NCI-H1092 treated with DMSO at 0.1 percent for 48 hours (cell line): Measurements from ENCODE around the gene SLC6A8.
"Not testable (repeated sequence)": the region's sequence is repeated elsewhere in the genome, so short reads cannot be mapped to it uniquely, and the experiment has no call there.

Experiments
- DNase-seq: peaks from one replicate; lab custom pipeline; 2025; lab: John Stamatoyannopoulos, UW

The SLC6A8 gene

DNA sequence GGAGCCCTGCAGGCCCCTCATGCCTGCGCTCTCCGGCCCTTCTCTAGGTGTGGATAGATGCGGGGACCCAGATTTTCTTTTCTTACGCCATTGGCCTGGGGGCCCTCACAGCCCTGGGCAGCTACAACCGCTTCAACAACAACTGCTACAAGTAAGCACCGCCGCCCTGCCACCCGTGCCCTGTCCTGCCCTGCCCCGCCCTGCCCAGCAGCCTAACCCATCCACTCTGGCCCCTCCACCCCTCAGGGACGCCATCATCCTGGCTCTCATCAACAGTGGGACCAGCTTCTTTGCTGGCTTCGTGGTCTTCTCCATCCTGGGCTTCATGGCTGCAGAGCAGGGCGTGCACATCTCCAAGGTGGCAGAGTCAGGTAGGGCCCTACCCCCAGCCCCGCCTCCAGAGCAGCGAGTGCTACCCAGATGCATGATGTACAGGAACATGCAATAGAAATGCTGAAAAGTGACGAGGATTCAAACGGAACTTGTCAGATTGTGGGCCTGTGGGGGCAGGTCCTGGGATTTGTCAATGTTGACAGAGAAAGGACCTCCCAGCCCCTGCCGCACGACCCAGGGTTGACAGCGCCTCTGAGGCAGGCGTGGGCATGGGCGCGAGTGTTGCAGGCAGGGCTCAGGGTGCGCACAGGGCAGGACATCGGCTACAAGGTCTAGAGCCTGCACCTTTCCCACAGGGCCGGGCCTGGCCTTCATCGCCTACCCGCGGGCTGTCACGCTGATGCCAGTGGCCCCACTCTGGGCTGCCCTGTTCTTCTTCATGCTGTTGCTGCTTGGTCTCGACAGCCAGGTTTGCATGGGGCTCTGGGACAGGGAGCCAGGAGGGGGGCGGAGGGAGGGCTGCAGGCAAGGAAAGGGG lies 5.7 kb downstream of the SLC6A8 start:
- DNase-seq, result no peak

DNA sequence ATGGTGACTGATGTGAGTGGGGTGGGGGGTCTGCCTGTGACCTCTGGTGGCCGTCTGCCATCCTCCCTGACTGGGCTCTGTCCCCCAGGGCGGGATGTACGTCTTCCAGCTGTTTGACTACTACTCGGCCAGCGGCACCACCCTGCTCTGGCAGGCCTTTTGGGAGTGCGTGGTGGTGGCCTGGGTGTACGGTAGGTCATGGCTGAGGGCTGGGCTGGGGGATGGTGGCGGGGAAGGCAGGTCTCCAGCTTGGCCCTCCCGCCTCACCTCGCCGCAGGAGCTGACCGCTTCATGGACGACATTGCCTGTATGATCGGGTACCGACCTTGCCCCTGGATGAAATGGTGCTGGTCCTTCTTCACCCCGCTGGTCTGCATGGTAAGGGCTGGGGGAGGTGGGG lies 6.5 kb downstream of the SLC6A8 start:
- not testable (repeated sequence) for DNase-seq

DNA sequence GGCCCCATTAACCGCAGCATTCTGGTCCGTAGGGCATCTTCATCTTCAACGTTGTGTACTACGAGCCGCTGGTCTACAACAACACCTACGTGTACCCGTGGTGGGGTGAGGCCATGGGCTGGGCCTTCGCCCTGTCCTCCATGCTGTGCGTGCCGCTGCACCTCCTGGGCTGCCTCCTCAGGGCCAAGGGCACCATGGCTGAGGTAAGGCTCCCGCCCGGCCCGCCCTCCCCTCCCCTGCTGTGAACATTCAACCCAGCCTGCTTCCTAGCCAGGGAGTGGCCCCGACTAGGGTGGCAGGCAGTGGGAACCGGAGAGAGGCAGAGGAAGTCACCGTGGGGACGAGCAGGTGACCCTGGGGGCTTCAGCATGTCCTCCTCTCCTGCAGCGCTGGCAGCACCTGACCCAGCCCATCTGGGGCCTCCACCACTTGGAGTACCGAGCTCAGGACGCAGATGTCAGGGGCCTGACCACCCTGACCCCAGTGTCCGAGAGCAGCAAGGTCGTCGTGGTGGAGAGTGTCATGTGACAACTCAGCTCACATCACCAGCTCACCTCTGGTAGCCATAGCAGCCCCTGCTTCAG lies 7.1 kb downstream of the SLC6A8 start:
- no peak for DNase-seq

DNA sequence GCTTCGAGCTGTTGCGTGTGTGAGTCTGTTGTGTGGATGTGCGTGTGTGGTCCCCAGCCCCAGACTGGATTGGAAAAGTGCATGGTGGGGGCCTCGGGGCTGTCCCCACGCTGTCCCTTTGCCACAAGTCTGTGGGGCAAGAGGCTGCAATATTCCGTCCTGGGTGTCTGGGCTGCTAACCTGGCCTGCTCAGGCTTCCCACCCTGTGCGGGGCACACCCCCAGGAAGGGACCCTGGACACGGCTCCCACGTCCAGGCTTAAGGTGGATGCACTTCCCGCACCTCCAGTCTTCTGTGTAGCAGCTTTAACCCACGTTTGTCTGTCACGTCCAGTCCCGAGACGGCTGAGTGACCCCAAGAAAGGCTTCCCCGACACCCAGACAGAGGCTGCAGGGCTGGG lies 8.4 kb downstream of the SLC6A8 start:
- no peak for DNase-seq

DNA sequence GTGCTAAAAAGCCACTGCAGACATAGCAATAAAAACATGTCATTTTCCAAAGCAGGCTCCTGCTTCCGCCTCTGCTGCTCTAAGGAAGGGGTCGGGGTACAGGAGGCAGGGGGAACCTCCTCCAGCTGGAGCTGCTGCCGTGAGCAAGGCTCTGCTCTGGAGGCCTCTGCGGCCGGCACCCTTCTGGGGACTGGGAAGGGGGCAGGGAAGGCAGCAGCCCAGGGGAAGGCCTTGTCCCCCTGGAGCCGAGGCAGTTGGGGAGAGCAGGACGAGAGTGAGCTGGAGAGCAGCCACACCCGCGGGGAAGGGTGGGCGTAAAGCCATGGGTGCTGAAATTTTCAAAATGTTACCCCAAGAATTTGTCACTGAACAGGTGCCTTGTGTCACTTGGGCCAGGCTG lies 8.8 kb downstream of the SLC6A8 start:
- not testable (repeated sequence) for DNase-seq

DNA sequence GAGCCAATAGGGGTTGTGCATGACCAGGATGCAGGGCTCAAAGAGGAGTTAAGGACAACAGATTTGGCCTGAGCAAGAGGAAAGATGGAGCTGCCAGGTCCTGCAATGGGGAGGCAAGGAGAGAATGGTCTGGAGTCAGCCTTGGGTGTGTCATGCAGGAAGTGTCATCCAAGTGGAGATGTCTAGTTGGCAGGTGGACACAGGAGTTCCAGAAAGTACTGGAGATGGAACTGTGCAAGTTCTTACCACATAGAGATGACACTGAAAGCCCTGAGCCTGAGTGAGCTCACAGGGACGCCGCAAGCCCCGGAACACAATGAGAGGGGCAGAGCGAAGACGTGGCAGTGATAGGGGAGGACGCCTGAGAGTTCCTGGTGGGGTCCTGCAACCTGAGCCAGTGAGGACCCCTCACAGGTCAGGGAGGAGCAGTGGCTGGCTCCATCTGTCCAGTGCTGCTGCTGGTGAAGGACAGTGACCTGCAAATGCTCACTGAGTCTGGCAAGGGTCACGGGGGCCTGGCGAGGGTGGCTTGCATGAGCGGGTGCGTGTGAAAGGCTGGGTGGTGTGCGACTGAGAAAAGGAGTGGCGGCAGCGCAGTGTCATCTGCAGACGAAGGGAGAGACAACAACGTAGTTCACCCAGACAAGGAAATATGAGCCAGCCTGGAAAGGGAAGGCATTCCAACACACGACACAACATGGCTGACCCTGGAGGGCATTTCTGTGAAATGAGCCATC lies 9.4 kb downstream of the SLC6A8 start:
- not testable (repeated sequence) for DNase-seq

DNA sequence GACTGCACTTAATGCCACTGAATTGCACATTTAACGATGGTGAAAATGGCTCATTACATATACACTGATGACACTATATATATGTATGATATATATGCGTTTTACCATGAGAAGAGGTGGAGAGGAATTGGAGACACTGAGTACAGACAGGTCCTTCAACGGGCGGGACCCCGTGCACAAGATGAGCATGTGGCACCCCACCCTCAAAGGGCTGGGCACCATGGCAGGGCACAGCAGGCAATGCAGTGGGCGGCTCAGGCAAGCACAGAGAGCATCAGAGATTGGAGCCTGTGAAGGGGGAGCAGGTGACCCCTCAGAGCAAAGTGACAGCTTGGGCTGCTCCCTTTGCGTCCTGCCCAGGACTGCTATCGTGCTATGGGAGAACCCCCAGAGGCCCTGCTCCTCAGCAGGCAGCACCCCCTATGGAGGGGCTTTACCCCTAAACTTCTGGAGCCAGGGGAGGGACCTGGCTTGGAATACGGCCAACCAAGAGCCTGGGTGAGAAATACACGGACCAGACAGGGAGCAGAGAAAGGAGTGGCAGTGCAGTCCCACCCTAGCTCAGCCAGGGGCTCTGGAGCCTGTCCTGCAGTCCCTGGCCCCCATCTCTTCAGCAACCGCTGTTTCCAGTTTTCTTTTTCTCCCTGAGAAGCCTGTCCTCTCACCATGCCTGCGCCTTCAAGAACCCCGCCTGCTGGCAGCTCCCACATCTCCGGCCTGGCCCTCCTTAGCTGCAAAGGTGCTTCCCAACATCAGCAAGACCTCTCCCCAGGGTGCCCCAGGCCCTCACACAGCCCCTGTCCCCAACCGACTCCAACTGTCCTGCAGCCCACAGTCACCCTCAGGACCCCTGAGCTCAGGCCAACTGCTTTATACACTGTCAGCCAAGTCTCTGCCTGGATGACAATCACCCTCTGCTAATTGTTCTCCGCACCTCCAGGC lies 10.5 kb downstream of the SLC6A8 start:
- DNase-seq, result no peak

DNA sequence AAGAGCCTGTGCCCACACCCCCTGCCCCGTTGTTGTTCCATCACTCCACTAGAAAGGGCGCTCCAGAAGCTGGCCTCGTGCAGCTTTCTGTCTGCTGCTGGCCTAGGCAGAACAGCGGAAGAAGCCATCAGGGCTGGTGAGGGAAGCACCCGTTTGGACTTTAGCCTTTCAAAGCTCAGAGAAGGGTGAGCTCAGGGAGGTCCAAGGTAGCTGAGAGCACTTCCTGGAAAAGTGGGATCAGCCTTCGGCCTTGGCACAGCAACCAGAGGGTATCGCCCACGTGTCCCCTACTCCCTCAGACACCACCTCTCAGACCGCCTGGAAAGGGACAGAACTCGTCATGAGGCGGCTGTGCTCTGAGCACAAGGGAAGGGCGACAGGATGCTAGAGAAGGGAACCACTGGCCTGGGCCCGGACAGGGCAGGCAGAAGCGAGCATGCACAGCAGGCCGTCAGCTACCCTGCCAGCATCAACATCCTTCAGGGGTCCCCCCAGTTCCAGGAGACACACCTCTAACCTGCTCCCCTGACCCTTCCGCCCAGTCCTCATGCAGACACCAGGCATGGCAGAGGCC lies 11.6 kb downstream of the SLC6A8 start:
- DNase-seq, result not testable (repeated sequence)

DNA sequence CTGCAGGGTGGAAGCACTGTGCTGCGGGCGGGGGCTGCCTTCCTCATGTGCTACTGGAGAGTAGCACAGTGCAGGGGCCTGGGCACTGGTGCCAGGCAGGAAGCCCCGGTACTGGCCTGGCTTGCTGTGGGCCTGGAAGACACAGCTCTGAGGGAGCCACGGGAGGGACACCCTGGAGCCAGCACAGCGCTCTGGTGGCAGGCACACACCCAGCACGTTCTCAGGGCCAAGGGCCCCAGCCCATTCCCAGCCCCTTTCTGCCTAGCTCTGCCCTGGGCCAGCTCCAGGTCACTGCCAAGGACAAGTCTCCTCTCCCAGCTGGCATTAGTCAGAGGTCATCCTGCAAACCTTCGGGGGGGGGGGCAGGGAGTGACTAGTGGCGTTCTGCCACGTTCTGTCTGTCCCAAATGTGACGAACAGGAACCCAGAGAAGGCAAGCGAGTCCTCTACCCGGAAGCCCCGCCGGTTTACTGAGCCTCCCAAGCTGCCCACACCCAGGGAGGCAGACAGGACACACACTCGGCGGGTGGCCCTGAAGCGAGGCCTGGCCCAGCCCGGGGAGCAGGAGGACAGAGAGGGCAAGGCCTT lies 12.2 kb downstream of the SLC6A8 start:
- not testable (repeated sequence) for DNase-seq

DNA sequence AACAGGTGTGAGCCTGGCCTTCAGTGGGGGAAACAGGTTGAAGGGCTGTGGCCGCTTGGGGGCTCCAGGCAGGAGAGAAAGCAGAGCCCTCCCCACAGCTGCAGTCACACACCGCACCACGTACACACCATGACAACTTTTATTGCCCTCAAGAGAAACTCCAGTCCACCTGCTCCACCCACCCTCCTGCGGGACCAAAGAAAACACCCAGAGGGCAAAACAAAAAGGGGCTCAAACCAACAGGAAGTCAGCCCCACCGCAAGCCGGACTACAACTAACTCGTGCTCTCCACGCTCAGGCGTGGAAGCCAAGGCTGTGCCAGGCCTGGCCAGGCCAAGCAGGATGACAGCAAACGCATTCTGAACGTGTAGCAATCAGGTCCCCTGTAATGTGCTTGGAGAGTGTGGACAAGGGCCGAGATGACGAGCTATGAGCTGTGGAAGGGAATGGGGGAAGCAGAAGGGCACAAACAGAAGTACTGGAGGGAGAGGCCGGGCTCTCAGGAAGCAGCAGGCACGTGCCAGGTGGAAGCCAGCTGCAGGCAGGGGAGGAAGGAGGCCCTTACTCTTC lies 12.7 kb downstream of the SLC6A8 start:
- DNase-seq, result no peak

DNA sequence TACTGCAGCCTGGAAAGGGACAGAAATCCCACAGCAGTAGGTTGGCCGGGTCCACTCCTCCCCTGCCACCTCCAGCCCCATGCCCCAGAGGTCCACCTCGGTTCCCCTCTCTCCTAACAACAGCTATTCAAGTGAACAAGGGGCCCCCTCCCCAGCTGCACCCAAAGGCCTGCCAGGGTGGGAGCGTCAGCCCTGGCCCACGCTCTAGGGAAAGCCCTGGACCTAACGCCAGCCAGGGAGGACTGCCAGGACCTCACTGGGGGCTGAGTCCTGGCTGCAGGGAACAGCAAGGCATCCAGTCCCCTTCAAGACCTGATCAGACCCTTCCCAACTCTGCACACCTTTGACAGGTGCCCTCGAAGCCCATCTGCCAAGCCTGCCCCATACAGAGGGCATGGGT lies 13.2 kb downstream of the SLC6A8 start:
- no peak for DNase-seq

DNA sequence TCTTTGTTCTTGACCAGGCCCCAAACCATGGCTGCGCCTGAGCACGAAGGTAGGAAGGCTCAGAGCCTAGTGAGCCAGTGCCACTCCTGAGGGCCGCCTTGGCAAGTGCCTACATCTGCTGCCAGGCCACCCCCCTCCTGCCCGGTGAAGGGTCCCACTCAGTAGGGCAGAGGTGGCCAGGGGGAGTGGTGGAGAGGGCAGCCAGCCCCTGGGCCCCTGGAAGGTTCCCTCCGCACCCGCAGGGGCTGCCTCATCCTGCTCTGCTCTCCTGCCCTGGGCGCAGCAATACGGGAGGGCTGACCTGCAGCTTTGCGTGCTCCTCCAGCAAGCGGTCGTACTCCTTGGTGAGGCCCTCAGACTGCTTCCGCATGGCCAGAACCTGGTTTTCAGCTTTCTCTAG lies 14.0 kb downstream of the SLC6A8 start:
- DNase-seq, result no peak

DNA sequence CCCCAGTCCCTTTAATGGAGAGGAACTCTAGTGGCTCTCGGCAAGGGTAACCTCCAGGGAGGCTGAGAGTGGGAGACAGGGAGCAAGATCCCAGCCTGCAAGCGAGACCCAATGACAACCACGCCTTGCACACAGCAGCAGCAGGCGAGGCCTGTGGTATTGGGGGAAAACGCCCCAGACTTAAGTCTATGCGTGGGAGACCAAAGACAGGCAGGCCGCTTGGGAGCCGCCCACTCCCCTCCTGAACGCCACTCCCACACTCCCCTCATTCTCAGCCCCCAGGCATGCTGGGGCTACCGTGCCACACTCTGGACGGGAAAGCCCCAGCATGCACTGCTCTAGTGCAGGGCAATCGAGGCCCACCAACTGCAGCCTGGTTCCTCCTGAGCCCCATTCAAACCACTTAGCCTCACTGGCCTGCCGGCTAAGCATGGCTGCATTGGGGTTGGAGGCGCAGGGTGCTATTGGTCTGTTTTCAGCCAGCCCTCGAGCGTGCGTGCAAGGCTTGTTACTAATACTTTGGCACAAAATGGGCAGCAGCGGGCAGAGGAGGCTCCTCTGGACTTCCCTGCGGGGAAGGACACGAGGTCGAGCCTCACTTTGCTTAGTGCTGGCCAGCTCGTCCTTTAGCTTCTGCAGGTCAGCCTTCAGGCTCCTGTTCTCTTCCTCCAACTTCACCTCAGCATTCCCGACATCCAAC lies 14.8 kb downstream of the SLC6A8 start:
- DNase-seq, result no peak

DNA sequence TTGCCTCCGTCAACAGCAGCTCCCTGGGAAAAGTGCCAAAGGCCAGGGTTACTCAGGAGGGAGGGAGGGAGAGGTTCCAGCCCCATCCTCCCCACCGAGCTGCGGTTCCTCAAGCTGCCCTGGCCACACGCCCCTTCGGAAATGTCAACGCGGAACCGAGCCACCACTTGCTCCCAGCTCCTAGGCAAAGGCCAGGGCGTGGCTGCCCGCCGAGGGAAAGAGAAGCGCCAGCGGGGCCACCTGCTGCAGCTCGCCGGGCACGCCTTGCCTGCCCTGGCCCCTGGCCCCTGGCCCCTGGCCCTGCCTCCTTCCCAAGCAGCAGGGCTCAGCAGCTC lies 15.3 kb downstream of the SLC6A8 start:
- no peak for DNase-seq

DNA sequence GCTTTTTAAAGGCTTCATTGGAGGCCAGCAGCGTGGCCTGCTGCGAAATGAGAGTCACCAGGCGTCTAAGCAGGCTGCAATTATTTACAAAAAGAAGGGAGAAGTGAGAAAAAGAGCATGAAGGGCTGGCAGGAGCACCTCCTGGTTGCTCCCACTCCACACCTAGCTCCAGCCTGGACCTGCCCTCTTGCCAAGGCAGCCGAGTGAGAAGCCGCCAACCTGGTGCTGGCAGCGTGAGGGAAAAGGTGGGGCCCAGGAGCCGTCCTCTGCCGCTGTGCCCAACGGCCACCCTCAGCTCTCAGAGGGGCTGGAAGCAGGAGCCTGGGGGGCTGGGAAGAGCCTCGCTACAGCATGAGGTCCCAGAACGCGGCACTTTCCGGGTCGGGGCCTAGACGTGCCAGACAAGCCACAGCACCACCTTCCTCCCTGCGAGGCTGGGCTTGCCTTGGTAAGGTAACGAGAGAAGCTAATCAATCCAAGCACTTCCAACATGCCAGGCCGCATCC lies 16.3 kb downstream of the SLC6A8 start:
- DNase-seq, result no peak

DNA sequence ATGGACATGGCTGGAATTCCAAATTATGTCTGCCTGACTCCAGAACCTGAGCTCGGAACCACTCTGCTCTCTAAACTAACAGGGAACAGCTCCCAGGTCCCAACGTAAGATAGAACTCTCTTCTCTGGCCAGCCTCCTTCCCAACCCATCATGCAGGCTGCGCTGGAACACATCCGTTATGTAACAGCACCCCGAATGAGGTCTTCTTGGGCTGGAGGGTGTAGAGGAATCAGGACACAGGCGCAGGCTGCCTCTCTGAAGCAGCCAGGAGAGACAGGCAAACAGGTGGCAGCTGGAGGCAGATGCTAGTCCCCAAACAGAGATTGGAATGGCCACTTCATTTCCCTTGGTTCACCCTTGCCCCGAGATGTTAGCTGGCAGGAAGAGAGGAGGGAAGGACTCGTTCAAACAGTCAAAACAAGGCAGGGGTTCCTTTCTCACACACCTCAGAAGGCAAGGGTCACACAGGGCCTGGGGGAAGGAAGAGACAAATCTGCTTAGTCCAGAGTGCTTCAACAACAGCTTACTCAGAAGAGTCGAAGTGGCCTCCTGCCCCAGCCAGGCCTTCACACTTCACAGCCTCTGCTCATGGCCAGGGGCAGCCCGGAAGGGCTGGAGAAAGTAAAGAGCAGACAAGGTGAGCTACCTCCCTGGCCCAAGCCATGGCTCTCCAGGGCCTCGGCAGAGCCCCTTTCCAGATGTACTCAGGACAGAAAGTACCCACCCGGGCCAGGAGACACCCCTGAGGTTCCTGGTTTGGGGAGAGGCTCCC lies 17.1 kb downstream of the SLC6A8 start:
- not testable (repeated sequence) for DNase-seq

DNA sequence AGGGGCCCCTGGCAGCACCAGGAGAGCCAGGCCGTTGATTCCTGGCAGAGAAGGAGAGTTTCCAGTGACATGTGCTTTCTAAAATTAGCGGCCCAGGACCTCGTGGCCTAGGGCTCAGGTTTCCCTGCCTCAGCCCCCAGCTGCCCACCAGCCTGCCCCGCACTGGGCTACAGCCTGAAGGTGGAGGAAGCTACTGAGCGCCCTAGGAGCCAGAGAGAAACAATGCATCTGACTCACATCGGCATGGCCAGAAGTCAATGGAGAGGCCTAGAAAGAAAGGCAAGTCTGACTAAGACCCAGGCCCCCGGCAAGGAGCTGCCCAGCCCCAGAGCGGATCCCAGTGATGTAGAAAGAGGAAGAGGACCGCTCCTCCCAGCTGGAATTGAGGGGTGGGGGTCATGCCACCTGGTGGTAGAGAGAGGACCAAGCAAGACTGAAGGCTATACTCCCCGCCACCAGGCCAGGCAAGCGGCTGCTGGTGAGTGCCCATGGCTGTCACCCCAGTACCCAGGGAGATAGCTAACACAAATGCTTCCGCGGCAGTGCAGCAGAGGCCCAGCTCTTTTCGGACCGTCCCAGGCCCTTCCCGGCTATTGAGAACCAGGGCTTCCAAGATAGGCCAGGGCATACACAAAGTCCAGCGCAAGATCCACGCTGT lies 17.8 kb downstream of the SLC6A8 start:
- not testable (repeated sequence) for DNase-seq

DNA sequence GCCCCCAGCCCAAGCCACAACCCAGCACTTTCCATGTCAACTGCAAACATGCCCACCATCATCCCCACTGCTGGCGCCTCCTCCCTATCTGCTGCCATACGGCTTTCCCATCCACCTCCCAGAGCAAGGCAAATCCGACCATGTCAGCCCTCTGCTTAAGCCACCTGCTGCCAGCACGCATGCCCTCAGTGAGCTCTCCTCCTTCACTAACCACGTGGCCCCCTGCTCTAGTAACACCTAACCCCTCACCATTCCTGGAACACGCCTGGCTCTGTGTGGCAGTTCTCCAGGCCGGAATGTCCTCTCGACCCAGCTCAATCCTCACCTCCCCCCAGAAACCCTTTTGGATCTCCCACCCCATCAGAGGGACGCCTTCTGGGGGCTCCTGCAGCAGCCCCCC lies 19.1 kb downstream of the SLC6A8 start:
- no peak for DNase-seq

DNA sequence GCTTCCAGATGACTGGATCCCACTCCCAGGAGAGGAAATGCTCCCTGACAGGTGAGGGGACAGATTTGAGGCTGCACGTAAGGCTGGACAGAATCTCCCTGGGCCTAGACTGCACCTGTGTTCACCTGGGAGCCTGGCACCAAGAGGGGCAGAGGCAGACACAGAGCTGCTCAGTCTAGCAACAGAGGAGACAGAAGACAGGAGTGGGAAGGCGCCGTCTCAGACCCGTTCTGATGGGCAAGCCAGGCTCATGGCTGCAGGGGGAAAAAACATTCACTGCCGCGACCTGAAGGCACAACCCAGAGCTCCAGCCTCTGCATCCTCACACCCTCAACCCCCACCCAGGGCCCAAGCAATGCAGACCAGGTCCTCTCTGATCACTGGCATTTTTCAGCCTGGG lies 19.7 kb downstream of the SLC6A8 start:
- no peak for DNase-seq
